Peyer's patch (tissue), 4 donors: Measurements from ENCODE around the gene GABRG3. TPM values are rescaled to one million over a fixed set of nuclear protein-coding genes. Genes with fewer than 3 reads are reported as not detected.

Experiments used
- DNase-seq, 3 donors: peaks; one replicate each; pipeline ENCODE4 v3.0.0-alpha.2; 2017 to 2019
- H3K27ac ChIP-seq, 4 donors: fragments of 200-600 bp; sonication (generic); one replicate each; pipeline ENCODE4 v1.5.1; 2016 to 2019
- H3K27me3 ChIP-seq, 2 donors: fragments of 200-600 bp; sonication (generic); one replicate each; pipeline ENCODE4 v1.5.1; 2019
- H3K36me3 ChIP-seq, 3 donors: fragments of 200-600 bp; sonication (generic); one replicate each; pipeline ENCODE4 v1.5.1; 2016 to 2019
- H3K4me1 ChIP-seq, 4 donors: fragments of 200-600 bp; sonication (generic); one replicate each; pipeline ENCODE4 v1.5.1; 2016 to 2019
- H3K4me3 ChIP-seq, 4 donors: fragments of 200-600 bp; sonication (generic); 1 replicate in 3 of 4; 2 replicates in 1 of 4; pipeline ENCODE4 v1.5.1; 2016 to 2019; ENCODE audit warnings: mild to moderate bottlenecking in 1 of 4
- H3K9me3 ChIP-seq, 4 donors: fragments of 200-600 bp; sonication (generic); one replicate each; pipeline ENCODE4 v1.5.1; 2016 to 2019; ENCODE audit warnings: mild to moderate bottlenecking in 1 of 4
- CTCF ChIP-seq, 6 experiments: fragments of 450-650 bp in 4 of 6; fragments of 200-600 bp in 2 of 6; sonication (generic) in 1 of 6; IDR thresholded peaks; one replicate each; pipeline ENCODE4 v1.5.1; 2017 to 2019; ENCODE audit warnings: antibody characterized with exemption in 6 of 6, mild to moderate bottlenecking in 3 of 6, moderate library complexity in 1 of 6
- POLR2A ChIP-seq, 2 donors: fragments of 450-650 bp; IDR thresholded peaks; one replicate each; pipeline ENCODE4 v1.5.1; 2017; ENCODE audit warnings: antibody characterized with exemption in 2 of 2, mild to moderate bottlenecking in 2 of 2, moderate library complexity in 2 of 2
- total RNA-seq, 4 donors: library from RNA; depleted of rRNA; stranded (reverse); fragments of >200 nt; gene quantifications; one replicate each; pipeline ENCODE4 v1.1.0, GENCODE V29; 2016

Gene GABRG3
- total RNA-seq, 4 donors from 2014 or later = not detected

- no peak for TF ChIP-seq CTCF (IDR thresholded peaks at IDR 0.05)
- no peak for DNase-seq
- no peaks in the 10 kb centered on the region for H3K4me1 ChIP-seq
- H3K27me3 ChIP-seq = no peaks in the 10 kb centered on the region
- no peaks in the 10 kb centered on the region for H3K9me3 ChIP-seq
- no peak overlapping the region for H3K4me3 ChIP-seq
- no peaks in the 10 kb centered on the region for H3K36me3 ChIP-seq
- no peak overlapping the region for H3K27ac ChIP-seq
These were observed 261.9 kb downstream of the GABRG3 start for GRCh38 chr15:27232876-27233275.

GRCh38 chr15:27234593-27234992, 263.6 kb downstream of the GABRG3 start:
- Histone ChIP-seq H3K4me1 (no peaks in the 10 kb centered on the region), H3K36me3 (no peaks in the 10 kb centered on the region), H3K27me3 (no peaks in the 10 kb centered on the region), H3K4me3 (no peak overlapping the region), H3K9me3 (no peaks in the 10 kb centered on the region), H3K27ac (no peak overlapping the region)
- DNase-seq = no peak
- no peak for TF ChIP-seq CTCF (IDR thresholded peaks at IDR 0.05)
- no peak for TF ChIP-seq POLR2A (IDR thresholded peaks at IDR 0.05)

GRCh38 chr15:27235161-27235560, 264.2 kb downstream of the GABRG3 start:
- H3K9me3 ChIP-seq = no peaks in the 10 kb centered on the region
- H3K4me1 ChIP-seq = no peaks in the 10 kb centered on the region
- no peak for DNase-seq
- TF ChIP-seq CTCF (IDR thresholded peaks at IDR 0.05) (no peak), POLR2A (IDR thresholded peaks at IDR 0.05) (no peak)
- no peaks in the 10 kb centered on the region for H3K27me3 ChIP-seq
- no peaks in the 10 kb centered on the region for H3K36me3 ChIP-seq
- no peak overlapping the region for H3K4me3 ChIP-seq
- no peak overlapping the region for H3K27ac ChIP-seq

- H3K4me1 ChIP-seq = no peaks in the 10 kb centered on the region
- no peak overlapping the region for H3K4me3 ChIP-seq
- no peak overlapping the region for H3K27ac ChIP-seq
- no peak for DNase-seq
- H3K9me3 ChIP-seq = no peaks in the 10 kb centered on the region
- H3K36me3 ChIP-seq = no peaks in the 10 kb centered on the region
- no peaks in the 10 kb centered on the region for H3K27me3 ChIP-seq
- TF ChIP-seq CTCF (IDR thresholded peaks at IDR 0.05) (no peak), POLR2A (IDR thresholded peaks at IDR 0.05) (no peak)
These were observed 264.7 kb downstream of the GABRG3 start for GRCh38 chr15:27235681-27236080.

GRCh38 chr15:27237319-27237939, 266.4 kb downstream of the GABRG3 start:
- H3K27me3 ChIP-seq = no peaks in the 10 kb centered on the region
- no peak overlapping the region for H3K4me3 ChIP-seq
- no peak for DNase-seq
- no peaks in the 10 kb centered on the region for H3K36me3 ChIP-seq
- H3K9me3 ChIP-seq = no peaks in the 10 kb centered on the region
- TF ChIP-seq CTCF (IDR thresholded peaks at IDR 0.05) (no peak), POLR2A (IDR thresholded peaks at IDR 0.05) (no peak)
- H3K27ac ChIP-seq = no peak overlapping the region
- H3K4me1 ChIP-seq = no peaks in the 10 kb centered on the region

GRCh38 chr15:27238209-27238608, 267.2 kb downstream of the GABRG3 start:
- TF ChIP-seq POLR2A (IDR thresholded peaks at IDR 0.05) (no peak), CTCF (IDR thresholded peaks at IDR 0.05) (no peak)
- Histone ChIP-seq H3K4me1 (no peaks in the 10 kb centered on the region), H3K4me3 (no peak overlapping the region), H3K36me3 (no peaks in the 10 kb centered on the region), H3K9me3 (no peaks in the 10 kb centered on the region), H3K27me3 (no peaks in the 10 kb centered on the region), H3K27ac (no peak overlapping the region)
- no peak for DNase-seq
